ENCODE data around the gene LRMDA.

The LRMDA gene

DNA sequence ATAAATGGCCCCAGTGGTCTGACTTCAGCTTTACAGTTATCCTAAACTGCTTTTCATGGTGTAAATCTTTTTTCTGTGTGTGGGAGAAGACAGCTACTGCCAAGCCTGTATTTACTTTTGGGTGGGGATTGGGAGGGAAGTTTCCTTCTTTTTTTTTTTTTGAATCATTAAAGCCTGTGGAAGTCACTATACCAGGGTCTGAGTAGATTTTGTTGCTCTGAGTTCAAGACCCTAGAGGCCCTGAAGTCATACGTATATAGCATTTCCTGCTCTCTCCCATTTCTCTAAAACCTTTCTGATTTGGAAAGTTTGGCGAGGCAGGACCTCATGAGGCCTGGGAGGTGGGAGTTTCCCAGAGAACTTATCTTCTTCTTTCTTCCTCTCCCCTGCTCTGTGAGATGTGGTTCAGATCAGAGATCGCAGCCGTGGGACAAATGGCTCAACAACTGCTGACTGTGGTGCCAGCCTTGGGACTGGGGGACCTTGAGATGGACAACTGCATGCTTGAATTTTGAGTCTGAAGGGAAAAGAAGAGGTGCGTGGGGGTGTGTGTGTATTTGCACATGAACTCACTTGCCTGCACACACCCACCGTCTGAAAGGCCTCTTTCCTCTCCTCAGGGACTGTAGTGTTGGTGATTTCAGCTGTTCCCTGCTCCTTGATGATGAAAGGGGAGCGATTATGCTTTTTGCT is 18.1 kb downstream of the LRMDA start:
- no peak for DNase-seq (ENCODE audit: low spot score)

DNA sequence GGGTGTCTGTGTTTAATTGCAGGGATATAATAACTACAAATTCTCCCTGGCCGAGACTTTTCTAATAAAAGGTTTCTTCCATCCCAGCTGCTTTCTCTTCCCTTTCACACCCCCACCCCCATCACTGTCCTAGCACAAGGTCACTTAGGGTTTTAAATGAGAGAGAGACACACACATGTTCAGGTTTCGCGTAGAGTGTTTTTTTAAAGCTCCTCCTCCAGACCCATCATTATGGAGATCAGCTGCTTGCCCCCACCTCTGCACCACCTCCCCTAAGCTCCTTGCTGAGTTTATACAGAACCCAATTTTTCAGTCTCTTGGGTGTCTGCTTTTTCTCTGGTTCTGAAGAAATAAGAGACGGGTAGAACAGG is 18.6 kb downstream of the LRMDA start:
- DNase-seq (ENCODE audit: low spot score), result peak; percentile 19

DNA sequence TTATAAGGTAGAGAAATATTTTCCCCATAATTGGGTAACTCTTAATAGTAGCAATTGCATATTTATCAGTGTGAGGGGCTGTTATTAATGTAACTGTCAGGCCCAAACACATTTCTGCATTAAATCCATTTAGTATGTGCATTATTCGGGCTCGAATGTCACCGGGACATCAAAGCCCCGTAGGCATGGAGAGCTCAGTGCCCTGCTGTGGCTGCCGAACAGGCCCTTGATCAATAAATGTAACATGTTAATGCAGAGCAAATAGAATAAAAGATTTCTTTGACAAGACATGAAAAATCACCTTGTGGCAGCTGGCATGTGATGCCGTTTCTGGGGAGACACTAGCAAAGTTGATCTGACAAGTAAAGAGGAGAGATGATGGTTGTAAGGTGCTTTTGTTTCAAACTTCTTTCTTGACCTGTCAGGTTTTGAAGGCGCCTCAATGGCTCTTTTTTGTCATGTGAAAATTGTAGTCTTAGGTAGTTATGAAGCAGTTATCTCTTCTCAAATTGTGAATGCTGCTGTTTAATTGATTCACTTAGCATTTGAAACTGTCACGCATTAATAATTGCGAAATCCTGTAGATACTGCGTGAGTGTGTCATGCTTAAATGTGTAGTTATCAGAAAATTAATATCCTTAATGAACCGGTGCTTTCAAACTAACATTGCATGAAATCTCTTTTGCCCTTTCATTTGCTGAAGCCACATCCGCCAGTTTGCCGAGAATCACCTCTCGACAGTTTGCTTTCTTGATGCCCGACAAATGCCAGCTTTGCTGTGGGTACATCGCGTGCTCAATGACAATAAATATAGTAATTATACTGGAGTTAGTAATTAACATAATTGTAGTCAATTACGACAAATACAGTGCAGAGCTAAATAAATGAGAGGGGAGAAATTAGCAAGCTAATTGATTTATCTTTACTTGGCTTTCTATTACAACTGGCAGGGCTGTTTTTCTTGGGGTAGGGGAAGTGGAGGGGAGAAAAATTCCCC is 19.5 kb downstream of the LRMDA start:
- no peak for DNase-seq (ENCODE audit: low spot score)

DNA sequence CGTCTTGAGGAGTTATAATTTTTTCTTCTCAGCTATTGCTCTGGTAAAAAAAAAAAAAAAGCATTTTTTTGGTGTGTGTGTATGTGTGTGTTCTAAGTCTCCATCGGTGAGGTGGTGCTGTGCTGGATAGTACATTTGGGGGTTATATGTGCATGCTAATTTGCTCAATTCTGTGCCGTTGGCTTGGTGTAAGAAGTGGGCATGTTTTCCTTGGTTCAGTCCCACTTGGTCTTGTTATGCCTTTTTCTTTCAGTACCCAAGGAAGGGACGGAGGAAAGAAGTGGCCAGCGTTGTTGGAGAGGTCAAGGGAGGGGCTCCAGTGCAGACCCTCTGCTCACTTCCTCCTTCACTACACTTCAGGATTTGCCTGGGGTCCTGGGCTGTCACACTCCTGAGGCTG is 20.4 kb downstream of the LRMDA start:
- DNase-seq (ENCODE audit: low spot score), result no peak

DNA sequence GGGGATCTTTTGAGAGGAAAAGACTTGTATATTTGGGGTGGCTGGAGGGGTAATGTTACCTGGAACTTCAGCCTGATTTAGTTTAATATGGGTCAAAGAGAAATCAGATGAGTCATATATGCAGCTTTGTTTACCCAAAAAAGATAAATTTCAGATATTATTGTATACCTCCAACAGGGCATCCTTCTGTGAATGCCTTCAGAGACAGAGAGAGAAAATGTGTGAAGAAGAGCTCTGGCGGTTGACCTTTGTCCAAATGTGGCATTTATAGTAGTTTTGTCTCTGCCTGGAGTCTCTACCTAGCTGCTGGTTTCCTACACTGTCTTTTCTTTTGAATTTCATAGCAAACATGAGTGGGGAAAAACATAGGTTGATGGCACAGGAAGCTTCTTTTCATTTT is 21.6 kb downstream of the LRMDA start:
- no peak for DNase-seq (ENCODE audit: low spot score)

DNA sequence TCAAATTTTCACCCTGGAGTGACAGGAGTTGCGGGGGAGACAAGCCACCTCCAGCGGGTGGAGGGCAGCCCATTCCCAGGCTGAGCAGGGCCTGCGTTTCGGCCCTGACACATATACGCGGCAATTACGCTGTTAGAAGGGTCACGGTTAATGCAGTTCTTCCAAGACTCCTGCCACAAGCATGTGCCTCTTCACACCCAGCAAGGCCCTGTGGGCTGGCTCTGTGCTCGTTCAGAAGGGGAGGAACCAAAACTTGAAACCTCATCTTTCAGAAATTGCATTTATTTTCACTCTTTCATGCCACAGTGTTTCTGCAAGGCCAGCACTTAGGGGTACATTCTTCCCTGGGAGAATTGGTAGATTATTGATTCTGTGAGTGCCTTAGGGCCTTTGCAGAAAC is 24.7 kb downstream of the LRMDA start:
- DNase-seq (ENCODE audit: low spot score), result no peak

DNA sequence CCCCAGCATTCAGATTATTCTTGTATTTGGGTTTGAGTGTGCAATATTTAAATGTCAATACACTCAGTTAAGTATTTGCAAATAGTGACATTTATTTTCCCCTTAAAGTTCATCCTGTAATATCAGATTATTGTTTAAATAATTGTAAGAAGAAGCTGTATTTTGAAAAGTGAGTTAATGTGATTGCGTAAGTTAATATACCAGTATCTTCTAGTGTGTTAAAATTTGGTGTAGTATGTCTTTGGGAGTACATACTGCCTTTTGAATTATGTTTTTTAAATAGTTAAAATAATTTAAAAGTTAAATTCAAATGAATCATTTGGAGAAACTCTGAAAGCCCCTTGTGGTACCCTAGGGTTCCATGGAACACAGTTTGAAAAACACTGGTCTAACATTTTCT is 28.6 kb downstream of the LRMDA start:
- DNase-seq (ENCODE audit: low spot score), result no peak

DNA sequence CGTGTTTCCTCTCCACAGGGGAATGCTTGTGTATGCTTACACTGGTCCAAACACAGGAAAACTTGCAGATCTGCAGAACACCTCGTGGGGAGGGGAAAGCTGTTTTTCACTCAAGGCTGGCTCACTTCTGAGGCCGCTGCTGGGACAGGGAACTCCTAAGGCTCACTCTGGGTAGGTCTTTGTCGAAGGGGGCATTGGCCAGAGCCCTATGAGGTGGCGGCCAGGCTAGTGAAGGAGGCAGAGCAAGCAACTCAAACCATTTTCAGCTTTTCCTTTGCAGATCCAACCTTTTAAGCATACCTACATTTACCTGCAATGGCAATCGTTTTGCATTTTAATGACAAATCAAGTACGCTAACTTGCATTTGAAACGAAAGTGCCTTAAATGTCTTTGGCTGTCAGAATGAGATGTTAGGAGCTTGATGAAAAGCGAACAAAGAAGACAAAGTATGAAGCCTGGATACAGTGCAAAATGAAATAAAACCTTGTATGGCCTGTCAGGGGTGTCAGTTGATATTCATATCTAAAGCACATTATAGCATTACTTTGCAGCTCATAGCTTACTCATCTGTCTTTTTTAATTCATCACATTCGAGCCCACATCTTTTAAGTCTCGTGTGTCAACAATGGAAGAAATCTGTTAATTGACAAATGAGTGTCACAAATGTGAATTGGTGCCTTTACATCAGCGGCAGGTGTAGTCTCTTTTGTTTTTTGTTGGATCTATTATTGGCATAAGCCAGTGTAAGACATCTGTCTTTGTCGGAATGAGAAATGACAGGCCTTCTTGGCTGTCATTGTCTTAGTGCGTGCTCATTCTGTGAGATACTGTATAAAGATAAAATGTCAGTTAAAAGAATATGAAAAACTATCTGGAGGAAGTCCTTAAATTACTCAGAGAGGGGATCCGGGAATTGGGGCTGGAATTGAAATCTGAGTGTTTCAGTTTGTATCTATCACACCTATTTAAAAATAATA is 30.5 kb downstream of the LRMDA start:
- DNase-seq (ENCODE audit: low spot score), result peak; percentile 27

DNA sequence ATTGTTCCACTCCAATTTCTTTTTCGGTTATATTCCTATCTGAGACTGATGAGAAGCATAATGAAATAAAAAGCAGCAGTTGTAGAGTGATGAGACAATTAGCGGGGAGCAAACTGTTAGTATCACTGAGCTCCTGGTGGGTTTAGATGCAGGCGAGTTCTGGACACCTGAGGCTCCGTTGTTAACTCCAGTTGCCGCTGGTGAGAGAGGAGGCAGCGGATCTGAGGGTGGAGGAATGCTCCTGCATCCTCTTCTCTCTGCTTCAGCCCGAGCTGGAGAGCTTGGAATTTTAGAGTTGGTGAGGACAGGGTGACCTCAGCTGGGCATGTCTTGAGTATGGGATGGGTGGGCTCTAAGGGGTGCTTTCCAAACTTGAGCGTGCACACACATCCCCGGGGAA is 31.4 kb downstream of the LRMDA start:
- DNase-seq (ENCODE audit: low spot score), result no peak

DNA sequence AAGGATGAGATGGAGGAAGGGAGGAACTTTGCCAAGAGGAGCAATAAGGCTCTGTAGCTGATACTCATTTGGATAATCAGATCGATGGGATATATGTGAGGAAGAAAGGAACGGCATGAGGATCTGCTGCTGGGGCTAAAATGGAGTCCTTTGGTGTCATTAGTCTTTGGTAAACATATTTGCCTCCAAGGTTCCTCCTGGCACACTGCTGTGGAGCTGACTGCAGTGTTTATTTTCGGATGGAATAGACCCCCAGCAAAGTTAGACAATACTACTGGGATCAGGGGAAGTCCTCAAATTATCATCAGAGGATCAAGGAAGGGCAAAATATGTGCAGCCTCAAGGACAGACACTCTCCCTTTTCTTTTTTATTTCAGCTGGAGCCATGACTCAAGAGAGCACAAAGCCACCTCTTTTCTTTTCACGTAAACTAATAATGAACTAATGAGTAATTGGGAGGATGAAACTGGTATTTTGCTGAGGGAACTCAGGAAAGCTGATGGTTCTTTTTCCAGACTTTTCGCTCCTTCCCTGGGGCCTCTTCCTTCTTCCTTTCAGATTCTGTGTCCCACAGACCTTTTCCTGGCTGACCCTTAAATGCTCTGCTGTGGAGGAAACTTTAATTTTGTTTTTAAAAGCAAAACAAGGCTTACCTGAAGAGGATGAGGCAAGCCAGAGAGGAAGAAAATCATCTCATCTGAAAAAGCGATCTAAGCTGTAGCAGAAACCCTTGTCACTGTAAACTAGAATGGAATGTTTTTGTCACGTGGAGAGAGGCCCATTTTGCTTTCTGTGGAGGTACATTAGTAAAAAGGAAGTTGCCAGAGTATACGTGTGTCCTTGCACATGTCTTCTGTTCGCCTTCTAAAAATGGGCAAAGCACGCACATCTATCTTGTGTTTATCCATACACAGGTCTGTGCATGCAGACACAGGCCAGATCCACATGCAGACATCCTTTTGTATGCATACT is 33.3 kb downstream of the LRMDA start:
- DNase-seq (ENCODE audit: low spot score), result no peak

DNA sequence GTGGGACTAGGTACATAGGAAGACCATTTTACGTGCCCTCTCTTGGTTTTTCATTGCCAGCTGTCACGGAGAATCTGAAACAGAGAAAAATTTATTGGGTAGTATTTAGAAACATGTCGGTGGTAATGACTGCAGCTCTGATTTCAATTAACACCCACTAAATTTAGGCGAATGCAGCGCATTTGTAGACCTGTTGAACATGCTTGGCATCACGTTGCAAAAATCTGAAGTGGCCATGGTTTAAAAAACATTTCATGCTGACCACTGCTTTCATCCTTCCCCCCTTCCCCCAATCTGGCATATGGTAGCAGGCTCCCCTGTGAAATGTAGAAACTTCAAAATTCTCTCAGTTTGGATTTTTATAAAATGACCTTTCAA is 34.0 kb downstream of the LRMDA start:
- DNase-seq (ENCODE audit: low spot score), result no peak

DNA sequence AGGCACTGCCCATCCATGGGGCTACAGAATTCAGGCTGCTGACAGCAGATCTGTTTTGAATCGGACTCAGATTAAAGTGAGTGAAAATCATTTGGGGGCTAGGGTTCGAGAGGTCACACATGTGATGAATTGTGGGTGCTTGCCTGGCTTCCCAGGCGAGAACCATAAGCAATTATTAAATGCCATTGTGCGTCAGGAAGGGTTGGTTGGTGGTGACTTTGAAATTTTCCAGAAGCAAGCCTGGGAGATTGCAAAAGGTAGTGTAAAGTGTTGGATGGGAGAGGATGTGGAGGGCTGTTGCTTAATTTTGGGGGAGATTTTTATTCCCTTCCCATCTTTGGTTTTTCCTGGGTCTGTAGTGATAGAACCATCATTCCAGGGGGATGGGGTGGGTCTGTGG is 34.6 kb downstream of the LRMDA start:
- DNase-seq (ENCODE audit: low spot score), result no peak

DNA sequence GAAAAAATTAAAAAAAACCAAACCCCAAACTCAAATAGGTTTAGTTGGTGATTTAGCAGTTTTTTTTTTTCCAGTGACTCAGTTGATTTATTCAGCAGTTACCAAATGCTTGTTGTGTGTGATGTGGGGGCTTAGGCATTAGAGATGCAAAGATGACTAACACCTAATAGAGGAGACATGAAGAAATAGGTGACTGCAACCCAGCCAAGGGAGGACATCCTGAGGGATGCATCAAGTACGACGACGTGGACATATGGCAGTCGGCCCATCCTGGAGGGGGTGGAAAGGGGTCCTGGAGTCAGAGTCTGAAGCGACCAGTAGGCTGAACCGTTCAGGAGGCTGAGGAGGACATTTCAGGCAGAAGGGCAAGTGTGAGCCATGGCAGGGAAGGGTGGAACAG is 35.5 kb downstream of the LRMDA start:
- DNase-seq (ENCODE audit: low spot score), result no peak

DNA sequence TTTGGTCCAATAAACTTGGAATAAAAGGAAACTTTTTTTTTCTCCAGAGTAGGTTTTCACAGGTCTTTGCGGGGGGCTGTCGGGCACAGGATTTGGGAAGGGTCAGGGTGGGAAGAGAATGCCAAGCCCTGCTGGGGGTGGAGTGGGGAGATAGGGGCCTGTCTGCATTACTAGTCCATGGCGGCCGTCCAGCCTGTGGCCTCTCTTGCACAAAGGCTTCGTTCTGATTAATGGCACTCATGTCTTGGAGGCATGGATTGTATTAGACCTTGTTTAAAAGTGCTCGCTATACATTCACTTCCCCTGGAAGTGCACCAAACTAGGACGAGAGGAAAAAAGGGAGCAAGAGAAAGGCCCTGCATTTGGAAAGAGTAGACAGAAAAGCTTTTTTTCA is 37.2 kb downstream of the LRMDA start:
- no peak for DNase-seq (ENCODE audit: low spot score)

DNA sequence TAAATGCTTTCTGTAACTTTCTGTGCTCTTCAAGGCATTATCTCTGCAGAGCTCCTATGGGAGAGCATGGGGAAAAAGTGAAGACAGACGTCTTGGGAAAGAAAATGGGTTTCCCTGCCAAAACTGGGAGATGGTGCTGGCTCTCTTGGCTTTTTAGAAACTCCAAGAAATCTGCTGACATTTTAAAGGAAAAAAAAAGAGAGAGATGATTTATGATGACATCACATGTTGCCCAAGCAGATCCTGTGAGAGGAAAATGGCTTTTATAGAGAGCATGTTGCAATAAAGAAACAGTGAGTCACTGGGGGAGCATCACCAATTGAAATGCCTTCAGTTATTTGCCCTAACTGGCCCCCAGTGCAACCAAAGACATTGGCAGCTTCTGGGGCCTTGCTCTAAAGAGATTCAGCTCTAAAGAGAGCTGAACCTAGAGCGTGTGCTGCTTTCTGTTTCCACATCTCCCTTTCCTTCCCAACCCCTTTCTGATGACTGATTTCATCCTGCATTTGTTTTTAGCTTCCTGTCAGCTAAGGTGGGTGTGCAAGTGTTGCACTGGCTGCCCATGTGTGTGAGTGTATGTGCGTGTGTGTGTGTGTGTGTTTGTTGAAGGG is 37.7 kb downstream of the LRMDA start:
- no peak for DNase-seq (ENCODE audit: low spot score)

DNA sequence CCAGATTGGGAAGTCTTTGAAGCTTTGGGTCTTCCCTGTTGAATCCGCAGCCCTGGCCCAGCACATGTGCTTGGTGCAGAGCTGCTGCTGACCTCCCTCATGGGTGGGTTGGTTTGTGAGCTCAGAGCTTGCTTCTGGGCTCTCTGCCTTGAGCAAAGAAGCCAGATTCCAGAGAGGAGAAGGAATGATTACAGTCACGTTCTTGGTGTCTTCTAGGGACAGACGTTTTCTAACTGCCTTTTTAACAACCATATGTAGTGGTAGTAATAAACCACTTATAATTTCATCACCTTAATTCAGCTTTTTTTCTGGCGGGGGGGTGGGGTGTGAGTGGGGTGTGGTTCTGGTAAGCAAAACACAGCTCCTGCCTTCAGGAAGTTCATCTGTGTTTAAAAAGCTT is 39.5 kb downstream of the LRMDA start:
- DNase-seq (ENCODE audit: low spot score), result no peak

DNA sequence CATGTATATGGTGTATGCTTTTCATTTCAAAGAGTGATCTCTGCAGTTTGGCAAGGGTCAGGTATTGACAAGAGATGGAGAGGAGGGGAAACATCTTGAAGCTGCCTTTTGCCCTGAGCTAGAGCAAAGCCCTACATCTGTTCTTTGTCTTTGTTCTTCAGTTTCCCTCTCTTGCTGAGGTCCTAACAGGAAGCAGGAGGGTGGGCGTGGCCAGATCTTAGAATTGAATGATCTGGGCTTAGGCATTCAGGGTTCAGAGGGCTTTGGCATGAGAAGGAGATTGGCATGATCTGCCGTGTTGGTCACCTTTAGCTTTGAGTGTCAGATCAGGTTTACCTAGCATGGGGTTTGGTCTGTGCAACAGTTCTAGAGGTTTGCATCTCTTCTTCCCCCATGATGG is 41.3 kb downstream of the LRMDA start:
- DNase-seq (ENCODE audit: low spot score), result no peak

DNA sequence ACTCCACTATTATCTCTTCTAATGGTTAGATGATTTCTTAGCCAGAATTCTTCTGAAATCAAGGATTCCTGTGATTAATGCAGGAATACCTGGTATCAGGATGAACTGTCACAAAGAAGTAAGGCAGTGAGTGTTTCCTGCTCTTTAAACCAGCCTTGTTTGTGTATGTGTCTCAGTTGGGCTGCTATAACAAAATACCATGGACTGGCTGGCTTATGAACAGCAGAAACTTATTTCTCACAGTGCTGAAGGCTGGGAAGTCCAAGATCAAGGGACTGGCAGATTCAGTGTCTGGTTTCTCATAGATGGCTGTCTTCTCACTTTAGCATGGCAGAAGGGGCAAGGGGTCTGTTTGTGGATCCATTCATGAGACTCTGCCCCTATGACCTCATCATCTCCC is 42.7 kb downstream of the LRMDA start:
- DNase-seq (ENCODE audit: low spot score), result no peak

DNA sequence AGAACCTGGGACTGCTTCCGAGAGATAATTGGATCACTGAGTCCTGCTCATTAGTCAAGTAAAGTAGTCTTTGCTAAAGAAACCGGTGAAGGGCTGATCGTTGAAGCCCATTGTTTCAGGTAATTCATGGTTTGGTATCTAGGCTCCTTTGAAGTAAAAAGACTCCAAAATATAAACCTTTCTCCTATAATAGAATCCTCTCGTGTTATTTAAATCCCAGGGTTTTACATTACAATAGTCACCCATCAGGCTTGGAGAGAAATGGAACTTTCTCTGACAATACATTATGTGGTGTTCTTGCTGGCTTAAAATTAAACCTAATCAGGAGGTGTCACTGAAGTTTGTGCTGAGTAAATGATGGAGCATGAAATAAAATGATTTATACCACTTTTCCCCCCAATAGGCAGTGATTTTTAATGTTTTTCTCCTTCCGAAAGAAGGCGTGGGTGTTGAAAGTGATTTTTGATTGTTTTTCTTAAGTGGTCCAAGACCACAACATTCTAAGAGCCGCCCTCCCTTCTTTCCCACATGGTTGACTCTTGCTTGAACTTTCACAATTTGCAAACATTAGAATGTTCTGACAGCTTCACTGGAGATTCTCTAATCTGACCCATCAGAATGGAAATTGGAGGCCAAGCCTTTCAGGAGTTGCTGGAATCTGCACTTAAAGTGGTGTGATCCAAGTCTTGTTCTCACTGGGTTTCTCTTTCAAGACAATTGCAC is 44.2 kb downstream of the LRMDA start:
- DNase-seq (ENCODE audit: low spot score), result no peak

DNA sequence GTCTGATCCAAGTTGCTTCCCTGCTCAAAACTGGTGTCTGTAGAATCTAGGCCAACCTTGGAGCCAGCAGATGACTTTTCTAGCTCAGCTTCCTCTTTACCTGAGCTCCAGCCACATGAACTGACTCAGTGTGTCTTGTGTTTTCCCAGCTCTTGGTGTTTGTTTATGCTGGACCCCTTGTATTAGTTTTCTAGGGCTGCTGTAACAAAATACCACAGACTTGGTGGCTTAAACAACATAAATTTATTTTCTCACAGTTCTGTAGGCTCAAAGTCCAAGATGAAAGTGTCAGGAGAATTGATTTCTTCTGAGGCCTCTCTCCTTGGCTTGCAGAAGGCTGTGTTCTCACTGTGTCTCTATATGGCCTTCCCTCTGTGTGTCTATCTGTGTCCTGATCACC is 45.1 kb downstream of the LRMDA start:
- no peak for DNase-seq (ENCODE audit: low spot score)

Data from putamen (tissue), 1 donor.